Activated CD8-positive, alpha-beta T cell treated with anti-CD3 and anti-CD28 coated beads, Interleukin-2, amount 10 ng/mL, durations not matched to agents 7 days and 5 days (primary cell): ENCODE results near the gene MUC12. TPM values are rescaled to one million over a fixed set of nuclear protein-coding genes. Genes with fewer than 3 reads are reported as not detected.

Experiments used
- ATAC-seq: fragments of 150-1000 bp; cut with Tn5 transposase; one replicate; pipeline ENCODE4 v1.10.0; 2021; ENCODE audit warnings: moderate library complexity
- CTCF ChIA-PET: fragments of 350-600 bp; sonication (Branson Sonifier 250); formaldehyde crosslinking; loops from one replicate; lab custom pipeline; 2021; ENCODE audit warnings: antibody characterized with exemption; lab: Charles Lee
- POLR2A ChIA-PET: fragments of 350-600 bp; sonication (Branson Sonifier 250); formaldehyde crosslinking; loops from one replicate; lab custom pipeline; 2021; ENCODE audit warnings: antibody characterized with exemption; lab: Charles Lee
- DNase-seq: peaks from one replicate; pipeline ENCODE4 v3.0.0-alpha.2; 2020
- H3K27ac Mint-ChIP-seq: one replicate; pipeline ENCODE4 v1.8.0; 2021; ENCODE audit warnings: mild to moderate bottlenecking, mixed read lengths
- H3K27me3 Mint-ChIP-seq: one replicate; pipeline ENCODE4 v1.8.0; 2021; ENCODE audit warnings: low read depth, mixed read lengths
- H3K36me3 Mint-ChIP-seq: one replicate; pipeline ENCODE4 v1.8.0; 2021; ENCODE audit warnings: low read depth, mixed read lengths
- H3K4me1 Mint-ChIP-seq: one replicate; pipeline ENCODE4 v1.8.0; 2021; ENCODE audit warnings: low read depth, mixed read lengths
- H3K4me3 Mint-ChIP-seq: one replicate; pipeline ENCODE4 v1.8.0; 2021; ENCODE audit warnings: mild to moderate bottlenecking, mixed read lengths
- H3K9me3 Mint-ChIP-seq: one replicate; pipeline ENCODE4 v1.8.0; 2022; ENCODE audit warnings: mixed read lengths; ENCODE audit not compliant: insufficient read depth
- total RNA-seq, 2 experiments: library from RNA; stranded (reverse); gene quantifications; one replicate each; pipeline ENCODE4 v1.2.3, GENCODE V29; 2021

Gene MUC12
- total RNA-seq, 2 experiments from 2014 or later: not detected

DNA sequence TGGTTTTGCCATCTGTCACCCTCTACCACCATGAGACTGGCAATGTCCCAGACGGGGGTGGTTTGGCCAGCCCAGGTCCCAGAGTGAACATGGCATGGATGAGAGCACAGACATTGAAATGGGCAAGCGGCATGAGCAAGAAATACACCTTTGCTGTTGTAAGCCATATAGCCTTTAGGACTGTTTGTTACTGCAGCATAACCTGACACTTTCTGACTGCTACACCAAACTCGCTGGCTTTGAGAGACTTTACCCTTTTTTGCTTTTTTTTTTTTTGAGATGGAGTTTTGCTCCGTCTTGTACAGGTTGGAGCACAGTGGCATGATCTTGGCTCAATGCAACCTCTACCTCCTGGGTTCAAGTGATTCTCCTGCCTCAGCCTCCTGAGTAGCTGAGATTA lies 25.2 kb upstream of the MUC12 start:
- POLR2A ChIA-PET: no interaction called here
- CTCF ChIA-PET: no interaction called here
- H3K4me3 Mint-ChIP-seq: no peak overlapping the region
- no peaks in the 10 kb centered on the region for H3K9me3 Mint-ChIP-seq
- no peak for ATAC-seq
- no peaks in the 10 kb centered on the region for H3K36me3 Mint-ChIP-seq
- peaks cover 2% of the 10 kb centered on the region for H3K27me3 Mint-ChIP-seq
- no peaks in the 10 kb centered on the region for H3K4me1 Mint-ChIP-seq
- no peak overlapping the region for H3K27ac Mint-ChIP-seq
- no peak for DNase-seq

DNA sequence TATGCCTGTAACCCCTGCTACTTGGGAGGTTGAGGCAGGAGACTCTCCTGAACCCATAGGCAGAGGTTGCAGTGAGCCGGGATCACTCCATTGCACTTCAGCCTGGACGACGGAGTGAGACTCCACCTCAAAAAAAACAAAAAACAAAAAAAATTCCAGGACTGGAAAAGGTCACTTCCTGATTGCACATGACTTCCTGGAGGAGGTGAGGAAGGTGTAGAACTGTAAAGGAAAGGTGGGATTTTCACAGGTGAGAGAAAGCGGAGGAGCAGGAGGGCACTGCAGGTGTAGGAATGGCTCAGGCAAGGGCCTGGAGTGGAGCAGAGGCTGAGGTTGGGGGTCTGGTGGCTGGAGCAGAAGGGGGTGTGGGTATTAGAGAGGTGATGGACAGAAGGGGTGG lies 23.3 kb upstream of the MUC12 start:
- no peaks in the 10 kb centered on the region for H3K36me3 Mint-ChIP-seq
- no peak overlapping the region for H3K27ac Mint-ChIP-seq
- DNase-seq (no peak), ATAC-seq (no peak)
- H3K27me3 Mint-ChIP-seq: peaks cover 12% of the 10 kb centered on the region
- H3K4me1 Mint-ChIP-seq: no peaks in the 10 kb centered on the region
- no peak overlapping the region for H3K4me3 Mint-ChIP-seq
- no peaks in the 10 kb centered on the region for H3K9me3 Mint-ChIP-seq
- POLR2A ChIA-PET: no interaction called here
- CTCF ChIA-PET: no interaction called here

DNA sequence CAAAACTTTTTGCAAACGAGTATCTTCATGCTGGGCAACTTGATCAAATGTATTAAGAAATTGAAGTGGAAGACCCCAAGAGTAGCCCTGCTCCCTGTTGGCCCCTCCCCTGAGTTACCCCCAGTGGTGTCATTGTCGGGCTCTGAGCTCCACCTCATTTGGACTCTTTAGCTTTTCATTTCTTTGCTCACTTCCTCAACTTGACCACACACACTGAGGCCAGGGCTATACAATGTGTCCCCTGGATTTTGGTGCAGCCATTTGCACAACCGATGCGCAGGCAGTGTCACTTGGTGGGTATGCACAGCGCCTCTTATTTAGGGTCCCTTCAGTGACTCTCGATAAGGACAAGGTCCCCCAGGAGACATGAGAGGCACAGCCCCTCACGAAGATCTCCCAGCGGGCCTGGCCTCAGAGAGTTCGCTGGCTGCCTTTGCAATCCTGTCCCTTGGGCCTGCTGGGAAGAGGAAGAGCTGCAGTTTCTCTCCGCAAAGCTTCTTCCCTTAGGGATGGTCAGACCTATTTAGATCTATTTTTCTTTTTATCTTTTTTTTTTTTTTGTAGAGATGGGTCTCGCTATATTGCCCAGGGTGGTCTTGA lies 22.5 kb upstream of the MUC12 start:
- no peak for DNase-seq
- H3K36me3 Mint-ChIP-seq: no peaks in the 10 kb centered on the region
- no peaks in the 10 kb centered on the region for H3K4me1 Mint-ChIP-seq
- ChIA-PET POLR2A (no interaction called here), CTCF (no interaction called here)
- no peak for ATAC-seq
- H3K4me3 Mint-ChIP-seq: no peak overlapping the region
- no peaks in the 10 kb centered on the region for H3K9me3 Mint-ChIP-seq
- peaks cover 12% of the 10 kb centered on the region for H3K27me3 Mint-ChIP-seq
- no peak overlapping the region for H3K27ac Mint-ChIP-seq

DNA sequence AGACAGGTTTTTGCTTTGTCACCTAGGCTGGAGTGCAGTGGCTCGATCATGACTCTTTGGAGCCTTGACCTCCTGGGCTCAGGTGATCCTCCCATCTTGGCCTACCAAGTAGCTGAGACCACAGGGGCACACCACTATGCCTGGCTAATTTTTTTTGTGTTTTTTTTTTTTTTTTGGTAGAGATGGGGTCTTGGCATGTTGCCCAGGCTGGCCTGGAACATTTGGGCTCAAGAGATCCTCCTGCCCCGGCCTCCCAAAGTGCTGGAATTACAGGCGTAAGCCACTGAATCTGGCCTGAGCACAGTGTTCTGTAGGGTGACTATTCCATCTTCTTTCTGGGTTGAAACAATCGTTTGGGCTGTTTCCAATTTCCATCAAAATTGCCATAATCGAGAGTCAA lies 21.6 kb upstream of the MUC12 start:
- no peaks in the 10 kb centered on the region for H3K36me3 Mint-ChIP-seq
- no peak for ATAC-seq
- DNase-seq: no peak
- ChIA-PET POLR2A (no interaction called here), CTCF (no interaction called here)
- H3K9me3 Mint-ChIP-seq: no peaks in the 10 kb centered on the region
- H3K27ac Mint-ChIP-seq: no peak overlapping the region
- no peak overlapping the region for H3K4me3 Mint-ChIP-seq
- peaks cover 12% of the 10 kb centered on the region for H3K27me3 Mint-ChIP-seq
- no peaks in the 10 kb centered on the region for H3K4me1 Mint-ChIP-seq

DNA sequence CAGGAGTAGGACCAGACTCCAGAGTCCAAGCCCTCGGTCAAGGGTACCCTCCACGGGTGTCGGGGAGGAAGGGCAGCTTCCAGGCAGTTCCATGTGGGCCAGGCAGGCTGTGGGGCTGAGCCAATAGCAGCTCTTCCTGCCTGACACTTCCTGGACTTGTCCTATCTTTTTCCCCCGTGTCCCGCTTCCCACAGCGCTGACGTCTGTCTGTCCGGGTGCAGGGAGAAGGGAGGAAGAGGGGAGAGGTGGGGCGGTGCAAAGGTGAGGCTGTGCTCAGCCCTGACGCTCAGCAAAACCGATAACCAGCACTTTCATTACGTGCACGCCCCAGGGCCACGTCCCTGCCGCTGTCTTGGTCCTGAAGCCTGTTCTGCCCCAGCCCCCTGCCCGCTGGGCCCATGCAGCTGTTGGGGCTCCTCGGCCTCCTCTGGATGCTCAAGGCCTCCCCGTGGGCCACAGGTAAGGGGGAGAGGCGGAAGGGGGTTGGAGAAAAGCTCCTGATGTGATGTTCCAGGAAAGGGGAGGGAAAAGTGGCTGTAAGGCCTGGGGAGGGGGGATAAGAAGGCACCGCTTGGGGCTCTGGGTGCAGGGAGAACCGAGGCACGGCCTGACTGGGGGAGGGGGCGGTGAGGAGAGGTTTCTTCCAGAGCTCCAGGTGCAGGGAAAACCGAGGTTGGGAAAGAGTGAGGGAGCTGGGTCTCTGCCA lies 20.0 kb upstream of the MUC12 start, which contains the start of gene MUC3A:
Gene MUC3A (plus strand): TSS at position 308 of the 706 bp plus-strand sequence. CDS start 91 bp downstream, at position 399.
- no peaks in the 10 kb centered on the region for H3K4me1 Mint-ChIP-seq
- ATAC-seq (no peak), DNase-seq (no peak)
- ChIA-PET CTCF (no interaction called here), POLR2A (no interaction called here)
- no peak within 1 kb of the TSS for H3K27ac Mint-ChIP-seq
- H3K4me3 Mint-ChIP-seq: no peak within 1 kb of the TSS
- no peaks in the 10 kb centered on the region for H3K36me3 Mint-ChIP-seq
- peaks cover 9% of the 10 kb centered on the region for H3K27me3 Mint-ChIP-seq
- no peaks in the 10 kb centered on the region for H3K9me3 Mint-ChIP-seq

DNA sequence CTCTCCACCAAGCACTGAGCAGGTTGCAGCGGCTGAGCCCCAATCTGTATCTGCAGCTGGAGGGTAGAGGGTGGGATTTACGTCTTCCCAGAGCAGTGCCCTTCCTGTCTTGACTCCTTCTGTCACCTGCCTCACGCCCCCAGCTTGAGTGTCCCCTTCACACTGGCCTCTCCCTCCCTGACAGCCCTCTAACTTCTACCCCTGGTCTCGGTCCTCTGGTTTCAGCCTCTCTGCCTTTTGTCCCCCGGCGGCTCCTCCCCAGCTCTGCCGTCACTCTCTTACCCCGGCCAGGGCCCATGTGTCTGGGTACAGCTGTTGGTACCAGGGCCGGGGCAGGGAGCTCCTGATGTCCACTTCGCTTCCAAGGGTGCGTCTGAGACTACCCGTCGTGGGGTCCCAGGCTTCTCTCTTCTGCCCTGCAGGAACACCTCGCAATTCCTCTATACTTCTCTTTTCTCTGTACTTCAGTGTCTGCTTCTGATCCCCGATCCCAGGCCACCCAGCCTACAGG lies 19.4 kb upstream of the MUC12 start:
- H3K27me3 Mint-ChIP-seq: peaks cover 9% of the 10 kb centered on the region
- DNase-seq (no peak), ATAC-seq (no peak)
- H3K36me3 Mint-ChIP-seq: no peaks in the 10 kb centered on the region
- no peaks in the 10 kb centered on the region for H3K4me1 Mint-ChIP-seq
- H3K4me3 Mint-ChIP-seq: no peak overlapping the region
- H3K9me3 Mint-ChIP-seq: no peaks in the 10 kb centered on the region
- ChIA-PET CTCF (no interaction called here), POLR2A (no interaction called here)
- no peak overlapping the region for H3K27ac Mint-ChIP-seq

DNA sequence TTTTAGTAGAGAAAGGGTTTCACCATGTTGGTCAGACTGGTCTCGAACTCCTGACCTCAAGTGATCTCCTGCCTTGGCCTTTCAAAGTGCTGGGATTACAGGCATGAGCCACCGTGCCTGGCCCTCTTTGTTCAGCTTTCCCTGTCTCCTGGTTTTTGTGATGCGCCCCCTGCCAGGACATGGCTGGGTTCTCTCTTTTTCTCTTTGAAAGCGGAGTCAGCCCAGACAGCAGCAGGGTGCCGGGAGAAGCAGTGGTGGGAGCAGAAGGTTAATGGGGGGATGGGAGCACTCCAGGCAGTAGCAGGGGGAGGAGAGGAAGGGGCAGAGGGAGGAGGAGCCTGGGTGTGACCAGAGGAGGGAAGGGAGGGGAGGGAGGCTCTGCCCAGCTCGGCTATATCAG lies 18.2 kb upstream of the MUC12 start:
- Mint-ChIP-seq H3K27ac (no peak overlapping the region), H3K4me3 (no peak overlapping the region), H3K36me3 (no peaks in the 10 kb centered on the region), H3K9me3 (no peaks in the 10 kb centered on the region), H3K4me1 (no peaks in the 10 kb centered on the region), H3K27me3 (peaks cover 9% of the 10 kb centered on the region)
- ChIA-PET POLR2A (no interaction called here), CTCF (no interaction called here)
- DNase-seq: no peak
- ATAC-seq: no peak

DNA sequence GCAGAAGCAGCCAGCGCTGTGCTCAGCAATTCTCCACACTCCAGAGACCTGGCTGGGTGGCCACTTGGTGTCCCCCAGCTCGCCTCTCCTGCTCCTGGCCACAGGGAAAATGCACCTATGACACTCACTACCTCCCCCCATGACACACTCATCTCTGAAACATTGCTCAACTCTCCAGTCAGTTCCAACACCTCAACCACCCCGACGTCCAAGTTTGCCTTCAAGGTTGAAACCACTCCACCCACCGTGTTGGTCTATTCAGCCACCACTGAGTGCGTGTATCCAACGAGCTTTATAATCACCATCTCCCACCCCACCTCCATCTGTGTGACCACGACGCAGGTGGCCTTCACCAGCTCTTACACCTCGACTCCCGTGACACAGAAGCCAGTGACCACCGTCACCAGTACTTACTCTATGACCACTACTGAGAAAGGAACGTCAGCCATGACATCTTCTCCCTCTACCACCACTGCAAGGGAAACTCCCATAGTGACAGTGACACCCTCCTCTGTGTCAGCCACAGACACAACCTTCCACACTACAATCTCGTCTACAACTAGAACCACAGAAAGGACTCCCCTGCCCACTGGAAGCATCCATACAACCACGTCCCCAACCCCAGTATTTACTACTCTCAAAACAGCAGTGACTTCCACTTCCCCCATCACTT lies 17.3 kb upstream of the MUC12 start:
- H3K27ac Mint-ChIP-seq: no peak overlapping the region
- no peaks in the 10 kb centered on the region for H3K36me3 Mint-ChIP-seq
- DNase-seq (no peak), ATAC-seq (peak; percentile 13)
- no peaks in the 10 kb centered on the region for H3K4me1 Mint-ChIP-seq
- H3K27me3 Mint-ChIP-seq: peaks cover 9% of the 10 kb centered on the region
- ChIA-PET POLR2A (no interaction called here), CTCF (no interaction called here)
- no peak overlapping the region for H3K4me3 Mint-ChIP-seq
- no peaks in the 10 kb centered on the region for H3K9me3 Mint-ChIP-seq

DNA sequence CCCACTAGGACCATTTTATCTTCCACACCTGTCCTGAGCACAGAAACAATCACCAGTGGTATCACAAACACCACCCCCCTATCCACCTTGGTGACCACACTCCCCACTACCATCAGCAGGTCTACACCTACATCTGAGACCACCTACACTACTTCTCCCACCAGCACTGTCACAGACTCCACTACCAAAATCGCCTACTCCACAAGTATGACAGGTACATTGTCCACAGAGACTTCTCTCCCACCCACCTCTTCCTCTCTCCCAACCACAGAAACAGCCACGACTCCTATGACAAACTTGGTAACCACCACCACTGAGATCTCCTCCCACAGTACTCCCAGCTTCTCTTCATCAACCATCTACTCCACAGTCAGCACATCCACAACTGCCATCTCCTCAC lies 16.7 kb upstream of the MUC12 start:
- H3K4me1 Mint-ChIP-seq: no peaks in the 10 kb centered on the region
- ATAC-seq: no peak
- POLR2A ChIA-PET: no interaction called here
- no peak overlapping the region for H3K27ac Mint-ChIP-seq
- H3K36me3 Mint-ChIP-seq: no peaks in the 10 kb centered on the region
- H3K9me3 Mint-ChIP-seq: no peaks in the 10 kb centered on the region
- H3K27me3 Mint-ChIP-seq: peaks cover 9% of the 10 kb centered on the region
- H3K4me3 Mint-ChIP-seq: no peak overlapping the region
- DNase-seq: no peak
- CTCF ChIA-PET: no interaction called here

DNA sequence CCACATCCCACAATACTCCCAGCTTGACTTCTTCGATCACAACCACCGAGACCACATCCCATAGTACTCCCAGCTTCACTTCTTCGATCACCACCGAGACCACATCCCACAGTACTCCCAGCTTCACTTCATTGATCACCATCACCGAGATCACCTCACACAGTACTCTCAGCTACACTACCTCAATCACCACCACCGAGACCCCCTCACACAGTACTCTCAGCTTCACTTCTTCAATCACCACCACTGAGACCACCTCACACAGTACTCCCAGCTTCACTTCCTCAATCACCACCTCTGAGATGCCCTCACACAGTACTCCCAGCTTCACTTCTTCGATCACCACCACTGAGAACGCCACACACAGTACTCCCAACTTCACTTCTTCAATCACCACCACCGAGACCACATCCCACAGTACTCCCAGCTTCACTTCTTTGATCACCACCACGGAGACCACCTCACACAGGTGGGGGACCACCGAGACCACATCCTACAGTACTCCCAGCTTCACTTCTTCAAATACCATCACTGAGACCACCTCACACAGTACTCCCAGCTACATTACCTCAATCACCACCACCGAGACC lies 11.4 kb upstream of the MUC12 start:
- DNase-seq (no peak), ATAC-seq (no peak)
- Mint-ChIP-seq H3K27ac (no peak overlapping the region), H3K4me3 (no peak overlapping the region), H3K9me3 (no peaks in the 10 kb centered on the region), H3K4me1 (no peaks in the 10 kb centered on the region), H3K27me3 (peaks cover 1% of the 10 kb centered on the region), H3K36me3 (no peaks in the 10 kb centered on the region)
- CTCF ChIA-PET: interaction anchor here (0.6 to 1.3 kb wide), 3 partner anchors 101 to 1258 kb away, joined by 3 read pairs; no protein-coding TSS in a partner anchor
- POLR2A ChIA-PET: no interaction called here

DNA sequence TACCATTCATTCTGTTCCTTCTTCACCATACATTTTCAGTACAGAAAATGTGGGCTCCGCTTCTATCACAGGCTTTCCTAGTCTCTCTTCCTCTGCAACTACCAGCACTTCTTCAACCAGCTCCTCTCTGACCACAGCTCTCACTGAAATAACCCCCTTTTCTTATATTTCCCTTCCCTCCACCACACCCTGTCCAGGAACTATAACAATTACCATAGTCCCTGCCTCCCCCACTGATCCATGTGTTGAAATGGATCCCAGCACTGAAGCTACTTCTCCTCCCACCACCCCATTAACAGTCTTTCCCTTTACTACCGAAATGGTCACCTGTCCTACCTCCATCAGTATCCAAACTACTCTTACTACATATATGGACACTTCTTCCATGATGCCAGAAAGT lies 9.5 kb upstream of the MUC12 start:
- Mint-ChIP-seq H3K4me1 (no peaks in the 10 kb centered on the region), H3K4me3 (no peak overlapping the region), H3K9me3 (no peaks in the 10 kb centered on the region), H3K36me3 (no peaks in the 10 kb centered on the region), H3K27me3 (peaks cover 6% of the 10 kb centered on the region), H3K27ac (no peak overlapping the region)
- CTCF ChIA-PET: no interaction called here
- POLR2A ChIA-PET: no interaction called here
- no peak for ATAC-seq
- DNase-seq: no peak

DNA sequence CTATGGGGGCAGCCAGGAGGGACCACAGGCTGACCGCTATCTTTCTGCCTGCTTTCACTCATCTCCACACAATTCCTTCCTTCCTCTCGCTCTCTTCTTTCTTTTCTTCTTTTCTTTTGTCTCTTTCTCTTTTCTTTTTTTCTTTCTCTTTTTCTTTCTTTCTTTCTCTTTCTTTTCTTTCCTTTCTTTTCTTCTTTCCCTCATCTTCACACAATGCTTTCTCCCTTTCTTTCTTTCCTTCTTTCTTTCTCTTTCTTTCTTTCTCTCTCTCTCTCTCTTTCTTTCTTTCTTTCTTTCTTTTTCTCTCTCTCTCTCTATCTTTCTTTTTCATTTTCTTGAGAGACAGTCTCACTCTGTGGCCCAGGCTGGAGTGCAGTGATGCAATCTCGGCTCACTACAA lies 6.8 kb upstream of the MUC12 start:
- ATAC-seq: no peak
- DNase-seq: no peak
- Mint-ChIP-seq H3K4me3 (no peak overlapping the region), H3K9me3 (no peaks in the 10 kb centered on the region), H3K4me1 (peaks cover 14% of the 10 kb centered on the region), H3K27ac (no peak overlapping the region), H3K27me3 (peaks cover 28% of the 10 kb centered on the region), H3K36me3 (no peaks in the 10 kb centered on the region)
- CTCF ChIA-PET: no interaction called here
- POLR2A ChIA-PET: no interaction called here
